Measurements from ENCODE around the gene SPNS3.

SPNS3 gene

GRCh38 chr17:4433515-4434031 lies at the start of gene SPNS3:
TSS of gene SPNS3 (plus strand) at chr17:4433940. CDS start at chr17:4433968, 28 bp downstream.
- DNase-seq (ENCODE audit: low read depth, low spot score), result no peak

- DNase-seq (ENCODE audit: low read depth, low spot score), result no peak
These were observed 47.3 kb upstream of the SPNS3 start for GRCh38 chr17:4386406-4386805.

- DNase-seq (ENCODE audit: low read depth, low spot score), result no peak
These were observed 46.6 kb upstream of the SPNS3 start for GRCh38 chr17:4387137-4387536.

GRCh38 chr17:4389079-4389478 lies 44.7 kb upstream of the SPNS3 start:
- no peak for DNase-seq (ENCODE audit: low read depth, low spot score)

GRCh38 chr17:4393806-4394205 lies 39.9 kb upstream of the SPNS3 start:
- DNase-seq (ENCODE audit: low read depth, low spot score), result no peak

GRCh38 chr17:4394208-4395110 lies 39.3 kb upstream of the SPNS3 start:
- DNase-seq (ENCODE audit: low read depth, low spot score), result no peak

- no peak for DNase-seq (ENCODE audit: low read depth, low spot score)
These were observed 38.6 kb upstream of the SPNS3 start for GRCh38 chr17:4395111-4395478.

GRCh38 chr17:4397840-4398239 lies 35.9 kb upstream of the SPNS3 start:
- no peak for DNase-seq (ENCODE audit: low read depth, low spot score)

GRCh38 chr17:4405038-4405669 lies 28.6 kb upstream of the SPNS3 start:
- no peak for DNase-seq (ENCODE audit: low read depth, low spot score)

GRCh38 chr17:4405699-4406098 lies 28.0 kb upstream of the SPNS3 start:
- no peak for DNase-seq (ENCODE audit: low read depth, low spot score)

GRCh38 chr17:4406386-4406785 lies 27.4 kb upstream of the SPNS3 start:
- no peak for DNase-seq (ENCODE audit: low read depth, low spot score)

GRCh38 chr17:4407216-4407615 lies 26.5 kb upstream of the SPNS3 start:
- no peak for DNase-seq (ENCODE audit: low read depth, low spot score)

GRCh38 chr17:4407851-4408250 lies 25.9 kb upstream of the SPNS3 start:
- no peak for DNase-seq (ENCODE audit: low read depth, low spot score)

GRCh38 chr17:4409659-4410058 lies 24.1 kb upstream of the SPNS3 start:
- no peak for DNase-seq (ENCODE audit: low read depth, low spot score)

- no peak for DNase-seq (ENCODE audit: low read depth, low spot score)
These were observed 22.5 kb upstream of the SPNS3 start for GRCh38 chr17:4411201-4411600.

- peak; percentile 87 for DNase-seq (ENCODE audit: low read depth, low spot score)
These were observed 20.6 kb upstream of the SPNS3 start for GRCh38 chr17:4412933-4413831.

- DNase-seq (ENCODE audit: low read depth, low spot score), result no peak
These were observed 16.5 kb upstream of the SPNS3 start for GRCh38 chr17:4417129-4417667.

- peak; percentile 50 for DNase-seq (ENCODE audit: low read depth, low spot score)
These were observed 13.0 kb upstream of the SPNS3 start for GRCh38 chr17:4420692-4421131.

GRCh38 chr17:4422864-4423263 lies 10.9 kb upstream of the SPNS3 start:
- DNase-seq (ENCODE audit: low read depth, low spot score), result no peak

GRCh38 chr17:4425398-4425797 lies 8.3 kb upstream of the SPNS3 start:
- DNase-seq (ENCODE audit: low read depth, low spot score), result no peak

GRCh38 chr17:4426499-4427208 lies 7.1 kb upstream of the SPNS3 start:
- no peak for DNase-seq (ENCODE audit: low read depth, low spot score)
